WTC11 (cell line): Measurements from ENCODE around the gene TBC1D22A. TPM values are rescaled to one million over a fixed set of nuclear protein-coding genes. Genes with fewer than 3 reads are reported as not detected.

Experiments
- ATAC-seq: fragments of 200-7000 bp; cut with Tn5 transposase; 2 replicates; pipeline ENCODE4 v1.10.0; 2021; ENCODE audit warnings: mild to moderate bottlenecking, moderate library complexity
- CTCF ChIA-PET: fragments of 300-600 bp; sonication (Branson Sonifier 250); formaldehyde crosslinking; loops from one replicate; lab custom pipeline; 2021; ENCODE audit warnings: antibody characterized with exemption; lab: Charles Lee
- POLR2A ChIA-PET: fragments of 350-600 bp; sonication (Branson Sonifier 250); formaldehyde crosslinking; loops from one replicate; lab custom pipeline; 2021; ENCODE audit warnings: antibody characterized with exemption; lab: Charles Lee
- DNase-seq: peaks from one replicate; pipeline ENCODE4 v3.0.0; 2021; ENCODE audit warnings: low spot score
- H3K27ac Mint-ChIP-seq: 2 replicates; pipeline ENCODE4 v1.8.0; 2021; ENCODE audit warnings: mixed read lengths
- H3K27me3 Mint-ChIP-seq: 2 replicates; pipeline ENCODE4 v1.8.0; 2021; ENCODE audit warnings: low read depth, mild to moderate bottlenecking, moderate library complexity, mixed read lengths
- H3K36me3 Mint-ChIP-seq: 2 replicates; pipeline ENCODE4 v1.8.0; 2021; ENCODE audit warnings: mixed read lengths
- H3K4me1 Mint-ChIP-seq: 2 replicates; pipeline ENCODE4 v1.8.0; 2022; ENCODE audit warnings: mixed read lengths
- H3K4me3 Mint-ChIP-seq: 2 replicates; pipeline ENCODE4 v1.8.0; 2021; ENCODE audit warnings: mild to moderate bottlenecking, moderate library complexity, mixed read lengths
- H3K9me3 Mint-ChIP-seq: 2 replicates; pipeline ENCODE4 v1.8.0; 2021; ENCODE audit warnings: mixed read lengths
- ETV6 ChIP-seq: sonication (generic); formaldehyde crosslinking; IDR thresholded peaks from 2 replicates; pipeline ENCODE4 v1.8.1; 2022; ENCODE audit warnings: mild to moderate bottlenecking, missing genetic modification reagents
- GABPB1 ChIP-seq: sonication (generic); formaldehyde crosslinking; IDR thresholded peaks from 2 replicates; pipeline ENCODE4 v1.8.1; 2023; ENCODE audit warnings: mild to moderate bottlenecking, missing genetic modification reagents
- IRF2 ChIP-seq: sonication (generic); formaldehyde crosslinking; IDR thresholded peaks from 2 replicates; pipeline ENCODE4 v1.8.0; 2022; ENCODE audit warnings: low read depth, missing genetic modification reagents, borderline replicate concordance
- JUN ChIP-seq: sonication (generic); formaldehyde crosslinking; IDR thresholded peaks from 2 replicates; pipeline ENCODE4 v1.8.0; 2023; ENCODE audit warnings: mild to moderate bottlenecking, missing genetic modification reagents
- KAT7 ChIP-seq: sonication (generic); formaldehyde crosslinking; IDR thresholded peaks from 2 replicates; pipeline ENCODE4 v1.8.1; 2023; ENCODE audit warnings: missing genetic modification reagents, mild to moderate bottlenecking, borderline replicate concordance
- SMAD3 ChIP-seq: sonication (generic); formaldehyde crosslinking; IDR thresholded peaks from 2 replicates; pipeline ENCODE4 v1.8.0; 2022; ENCODE audit warnings: missing genetic modification reagents, mild to moderate bottlenecking, borderline replicate concordance
- TP53 ChIP-seq: sonication (generic); formaldehyde crosslinking; IDR thresholded peaks from 2 replicates; pipeline ENCODE4 v1.8.1; 2023; ENCODE audit warnings: mild to moderate bottlenecking, missing genetic modification reagents
- ZNF396 ChIP-seq: fragments of 250-450 bp; sonication (Bioruptor Pico); IDR thresholded peaks from 2 replicates; pipeline ENCODE4 v1.8.0; 2021; ENCODE audit warnings: mild to moderate bottlenecking, moderate library complexity, borderline replicate concordance
- total RNA-seq: library from RNA; stranded (reverse); gene quantifications from 3 replicates; pipeline ENCODE4 v1.2.3, GENCODE V29; 2021
- TF ChIP-seq, protein P1 (sequence below): sonication (generic); formaldehyde crosslinking; conservative IDR thresholded peaks from 2 replicates; pipeline ENCODE4 v1.8.1; 2022; ENCODE audit warnings: mild to moderate bottlenecking, missing genetic modification reagents
- TF ChIP-seq, protein P2 (sequence below): sonication (generic); formaldehyde crosslinking; IDR thresholded peaks from 2 replicates; pipeline ENCODE4 v1.8.0; 2023; ENCODE audit warnings: missing genetic modification reagents
- TF ChIP-seq, protein P3 (sequence below): sonication (generic); formaldehyde crosslinking; IDR thresholded peaks from 2 replicates; pipeline ENCODE4 v1.8.0; 2022; ENCODE audit warnings: mild to moderate bottlenecking, missing genetic modification reagents
- TF ChIP-seq, protein P4 (sequence below): sonication (generic); formaldehyde crosslinking; IDR thresholded peaks from 2 replicates; pipeline ENCODE4 v1.8.0; 2023; ENCODE audit warnings: missing genetic modification reagents, mild to moderate bottlenecking, borderline replicate concordance
- TF ChIP-seq, protein P5 (sequence below): sonication (generic); formaldehyde crosslinking; IDR thresholded peaks from 2 replicates; pipeline ENCODE4 v1.8.1; 2023; ENCODE audit warnings: mild to moderate bottlenecking, moderate library complexity, missing genetic modification reagents
- TF ChIP-seq, protein P6 (sequence below): sonication (generic); formaldehyde crosslinking; IDR thresholded peaks from 2 replicates; pipeline ENCODE4 v1.8.0; 2022; ENCODE audit warnings: mild to moderate bottlenecking, missing genetic modification reagents

Gene TBC1D22A
- total RNA-seq, 1 experiment from 2014 or later: 18.1 TPM

DNA sequence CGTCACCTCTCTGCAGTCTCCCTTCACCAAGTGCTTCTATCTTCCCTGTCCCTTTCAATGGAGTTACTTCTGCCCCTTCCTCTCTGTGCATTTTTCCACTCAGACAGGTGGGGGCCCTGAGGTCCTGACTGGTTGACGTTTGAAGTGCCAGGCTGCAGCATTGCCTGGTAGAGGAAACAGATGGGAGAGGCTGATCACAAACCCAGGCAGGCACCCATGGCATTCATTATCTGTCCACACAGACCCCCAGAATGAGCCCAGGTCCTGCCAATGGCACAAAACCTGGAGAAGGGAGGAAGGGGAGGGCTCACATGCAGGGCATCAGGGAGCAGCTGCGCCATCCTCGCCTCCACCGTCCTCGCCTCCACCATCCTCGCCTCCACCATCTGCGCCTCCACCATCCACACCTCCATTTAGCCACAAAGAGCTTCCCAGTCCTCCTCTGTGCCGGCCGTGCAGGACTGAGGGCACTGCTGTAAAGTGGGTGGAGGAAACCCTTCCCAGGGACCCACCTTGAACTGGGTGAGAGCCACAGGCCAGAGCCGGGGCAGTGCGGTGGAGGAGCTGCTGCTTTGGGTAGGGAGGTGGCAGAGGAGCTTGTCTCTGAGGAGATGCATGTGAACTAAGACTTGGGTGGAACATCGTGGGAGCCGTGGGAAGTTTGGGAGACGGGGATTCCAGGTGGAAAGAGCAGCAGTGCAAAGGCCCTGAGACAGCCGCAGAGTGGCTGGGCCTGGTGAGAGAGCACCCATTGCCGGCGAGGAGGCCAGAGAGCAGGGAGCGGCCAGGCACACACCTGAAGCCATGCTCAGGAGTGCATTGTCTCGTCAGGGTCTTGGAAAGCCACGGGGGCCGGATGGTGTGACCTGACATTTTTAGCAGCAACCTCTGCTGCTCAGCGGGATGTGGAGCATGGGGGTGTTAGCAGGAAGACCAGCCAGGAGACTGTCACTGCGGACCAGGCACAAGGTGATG is 145.1 kb downstream of the TBC1D22A start:
- no peak overlapping the region for H3K4me3 Mint-ChIP-seq
- H3K4me1 Mint-ChIP-seq: peaks cover 21% of the 10 kb centered on the region
- H3K36me3 Mint-ChIP-seq: no peaks in the 10 kb centered on the region
- ATAC-seq (no peak), DNase-seq (no peak)
- ChIA-PET POLR2A (no interaction called here), CTCF (interaction anchor here (1.8 kb wide), 1 partner anchor 109 kb away, joined by 5 read pairs; no protein-coding TSS in a partner anchor)
- no peaks in the 10 kb centered on the region for H3K9me3 Mint-ChIP-seq
- no peaks in the 10 kb centered on the region for H3K27me3 Mint-ChIP-seq
- no peak for TF ChIP-seq ZNF396
- TF ChIP-seq, protein P1, sequence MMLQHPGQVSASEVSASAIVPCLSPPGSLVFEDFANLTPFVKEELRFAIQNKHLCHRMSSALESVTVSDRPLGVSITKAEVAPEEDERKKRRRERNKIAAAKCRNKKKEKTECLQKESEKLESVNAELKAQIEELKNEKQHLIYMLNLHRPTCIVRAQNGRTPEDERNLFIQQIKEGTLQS (CRISPR knock-in tag): no peak
- TF ChIP-seq, protein P2, sequence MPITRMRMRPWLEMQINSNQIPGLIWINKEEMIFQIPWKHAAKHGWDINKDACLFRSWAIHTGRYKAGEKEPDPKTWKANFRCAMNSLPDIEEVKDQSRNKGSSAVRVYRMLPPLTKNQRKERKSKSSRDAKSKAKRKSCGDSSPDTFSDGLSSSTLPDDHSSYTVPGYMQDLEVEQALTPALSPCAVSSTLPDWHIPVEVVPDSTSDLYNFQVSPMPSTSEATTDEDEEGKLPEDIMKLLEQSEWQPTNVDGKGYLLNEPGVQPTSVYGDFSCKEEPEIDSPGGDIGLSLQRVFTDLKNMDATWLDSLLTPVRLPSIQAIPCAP (CRISPR knock-in tag): no peak
- TF ChIP-seq ETV6 (CRISPR knock-in tag): no peak
- TF ChIP-seq, protein P3, sequence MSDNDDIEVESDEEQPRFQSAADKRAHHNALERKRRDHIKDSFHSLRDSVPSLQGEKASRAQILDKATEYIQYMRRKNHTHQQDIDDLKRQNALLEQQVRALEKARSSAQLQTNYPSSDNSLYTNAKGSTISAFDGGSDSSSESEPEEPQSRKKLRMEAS: no peak
- TF ChIP-seq JUN: no peak
- TF ChIP-seq KAT7 (CRISPR knock-in tag): no peak
- TF ChIP-seq IRF2 (CRISPR knock-in tag): no peak
- no peak for TF ChIP-seq GABPB1 (CRISPR knock-in tag)
- TF ChIP-seq, protein P4, sequence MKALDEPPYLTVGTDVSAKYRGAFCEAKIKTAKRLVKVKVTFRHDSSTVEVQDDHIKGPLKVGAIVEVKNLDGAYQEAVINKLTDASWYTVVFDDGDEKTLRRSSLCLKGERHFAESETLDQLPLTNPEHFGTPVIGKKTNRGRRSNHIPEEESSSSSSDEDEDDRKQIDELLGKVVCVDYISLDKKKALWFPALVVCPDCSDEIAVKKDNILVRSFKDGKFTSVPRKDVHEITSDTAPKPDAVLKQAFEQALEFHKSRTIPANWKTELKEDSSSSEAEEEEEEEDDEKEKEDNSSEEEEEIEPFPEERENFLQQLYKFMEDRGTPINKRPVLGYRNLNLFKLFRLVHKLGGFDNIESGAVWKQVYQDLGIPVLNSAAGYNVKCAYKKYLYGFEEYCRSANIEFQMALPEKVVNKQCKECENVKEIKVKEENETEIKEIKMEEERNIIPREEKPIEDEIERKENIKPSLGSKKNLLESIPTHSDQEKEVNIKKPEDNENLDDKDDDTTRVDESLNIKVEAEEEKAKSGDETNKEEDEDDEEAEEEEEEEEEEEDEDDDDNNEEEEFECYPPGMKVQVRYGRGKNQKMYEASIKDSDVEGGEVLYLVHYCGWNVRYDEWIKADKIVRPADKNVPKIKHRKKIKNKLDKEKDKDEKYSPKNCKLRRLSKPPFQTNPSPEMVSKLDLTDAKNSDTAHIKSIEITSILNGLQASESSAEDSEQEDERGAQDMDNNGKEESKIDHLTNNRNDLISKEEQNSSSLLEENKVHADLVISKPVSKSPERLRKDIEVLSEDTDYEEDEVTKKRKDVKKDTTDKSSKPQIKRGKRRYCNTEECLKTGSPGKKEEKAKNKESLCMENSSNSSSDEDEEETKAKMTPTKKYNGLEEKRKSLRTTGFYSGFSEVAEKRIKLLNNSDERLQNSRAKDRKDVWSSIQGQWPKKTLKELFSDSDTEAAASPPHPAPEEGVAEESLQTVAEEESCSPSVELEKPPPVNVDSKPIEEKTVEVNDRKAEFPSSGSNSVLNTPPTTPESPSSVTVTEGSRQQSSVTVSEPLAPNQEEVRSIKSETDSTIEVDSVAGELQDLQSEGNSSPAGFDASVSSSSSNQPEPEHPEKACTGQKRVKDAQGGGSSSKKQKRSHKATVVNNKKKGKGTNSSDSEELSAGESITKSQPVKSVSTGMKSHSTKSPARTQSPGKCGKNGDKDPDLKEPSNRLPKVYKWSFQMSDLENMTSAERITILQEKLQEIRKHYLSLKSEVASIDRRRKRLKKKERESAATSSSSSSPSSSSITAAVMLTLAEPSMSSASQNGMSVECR: no peak
- TF ChIP-seq SMAD3 (CRISPR knock-in tag): no peak
- TF ChIP-seq, protein P5, sequence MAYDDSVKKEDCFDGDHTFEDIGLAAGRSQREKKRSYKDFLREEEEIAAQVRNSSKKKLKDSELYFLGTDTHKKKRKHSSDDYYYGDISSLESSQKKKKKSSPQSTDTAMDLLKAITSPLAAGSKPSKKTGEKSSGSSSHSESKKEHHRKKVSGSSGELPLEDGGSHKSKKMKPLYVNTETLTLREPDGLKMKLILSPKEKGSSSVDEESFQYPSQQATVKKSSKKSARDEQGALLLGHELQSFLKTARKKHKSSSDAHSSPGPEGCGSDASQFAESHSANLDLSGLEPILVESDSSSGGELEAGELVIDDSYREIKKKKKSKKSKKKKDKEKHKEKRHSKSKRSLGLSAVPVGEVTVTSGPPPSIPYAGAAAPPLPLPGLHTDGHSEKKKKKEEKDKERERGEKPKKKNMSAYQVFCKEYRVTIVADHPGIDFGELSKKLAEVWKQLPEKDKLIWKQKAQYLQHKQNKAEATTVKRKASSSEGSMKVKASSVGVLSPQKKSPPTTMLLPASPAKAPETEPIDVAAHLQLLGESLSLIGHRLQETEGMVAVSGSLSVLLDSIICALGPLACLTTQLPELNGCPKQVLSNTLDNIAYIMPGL (CRISPR knock-in tag): no peak
- TF ChIP-seq, protein P6, sequence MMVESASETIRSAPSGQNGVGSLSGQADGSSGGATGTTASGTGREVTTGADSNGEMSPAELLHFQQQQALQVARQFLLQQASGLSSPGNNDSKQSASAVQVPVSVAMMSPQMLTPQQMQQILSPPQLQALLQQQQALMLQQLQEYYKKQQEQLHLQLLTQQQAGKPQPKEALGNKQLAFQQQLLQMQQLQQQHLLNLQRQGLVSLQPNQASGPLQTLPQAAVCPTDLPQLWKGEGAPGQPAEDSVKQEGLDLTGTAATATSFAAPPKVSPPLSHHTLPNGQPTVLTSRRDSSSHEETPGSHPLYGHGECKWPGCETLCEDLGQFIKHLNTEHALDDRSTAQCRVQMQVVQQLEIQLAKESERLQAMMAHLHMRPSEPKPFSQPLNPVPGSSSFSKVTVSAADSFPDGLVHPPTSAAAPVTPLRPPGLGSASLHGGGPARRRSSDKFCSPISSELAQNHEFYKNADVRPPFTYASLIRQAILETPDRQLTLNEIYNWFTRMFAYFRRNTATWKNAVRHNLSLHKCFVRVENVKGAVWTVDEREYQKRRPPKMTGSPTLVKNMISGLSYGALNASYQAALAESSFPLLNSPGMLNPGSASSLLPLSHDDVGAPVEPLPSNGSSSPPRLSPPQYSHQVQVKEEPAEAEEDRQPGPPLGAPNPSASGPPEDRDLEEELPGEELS (CRISPR knock-in tag): no peak
- no peak for TF ChIP-seq TP53 (CRISPR knock-in tag)
- no peak overlapping the region for H3K27ac Mint-ChIP-seq
